IPS-18c (cell line): ENCODE data around the gene MGMT.

Experiments
- H3K4me3 ChIP-seq: 2 replicates; pipeline ENCODE4 v1.7.0; 2013; ENCODE audit warnings: low read depth, mild to moderate bottlenecking, low read length, moderate library complexity; ENCODE audit not compliant: insufficient read depth
- H3K9me3 ChIP-seq: one replicate; pipeline ENCODE4 v1.6.1; 2013; ENCODE audit warnings: mild to moderate bottlenecking, low read length, moderate library complexity; ENCODE audit not compliant: control insufficient read depth, insufficient read depth

MGMT gene

DNA sequence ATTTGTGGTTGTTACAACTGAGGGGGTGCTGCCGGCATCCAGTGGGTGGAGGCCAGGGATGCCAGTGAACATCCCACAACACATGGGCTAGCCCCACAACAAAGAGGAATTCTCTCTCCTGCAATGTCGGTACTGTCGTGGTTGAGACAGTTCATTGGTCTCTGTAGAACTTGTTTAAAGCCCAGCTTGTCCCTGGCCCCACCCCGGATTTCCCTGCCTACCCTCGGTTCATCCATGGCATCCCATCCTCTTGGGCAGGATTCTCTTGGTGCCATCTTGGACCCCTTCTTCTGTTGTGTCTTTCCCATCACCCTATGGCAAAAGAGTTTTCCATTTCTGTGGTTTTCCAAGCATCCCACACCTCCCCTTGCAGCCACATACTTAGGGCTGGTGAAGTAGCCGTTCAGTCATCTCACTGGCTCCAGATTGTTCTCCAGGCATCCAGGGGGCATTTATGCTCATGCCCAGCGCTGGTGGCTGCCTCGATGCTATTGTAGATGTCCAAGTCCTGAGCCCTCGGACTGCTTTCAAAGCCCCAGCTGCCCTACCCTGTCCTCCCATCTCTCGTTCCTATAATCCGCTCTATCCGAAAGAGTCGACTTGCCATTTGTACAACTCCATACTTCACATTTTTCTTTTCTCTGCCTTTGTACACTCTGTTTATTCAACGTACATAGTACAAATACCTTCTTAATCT lies 39.2 kb downstream of the MGMT start:
- H3K4me3 ChIP-seq = no peak overlapping the region
- H3K9me3 ChIP-seq = no peaks in the 10 kb centered on the region

DNA sequence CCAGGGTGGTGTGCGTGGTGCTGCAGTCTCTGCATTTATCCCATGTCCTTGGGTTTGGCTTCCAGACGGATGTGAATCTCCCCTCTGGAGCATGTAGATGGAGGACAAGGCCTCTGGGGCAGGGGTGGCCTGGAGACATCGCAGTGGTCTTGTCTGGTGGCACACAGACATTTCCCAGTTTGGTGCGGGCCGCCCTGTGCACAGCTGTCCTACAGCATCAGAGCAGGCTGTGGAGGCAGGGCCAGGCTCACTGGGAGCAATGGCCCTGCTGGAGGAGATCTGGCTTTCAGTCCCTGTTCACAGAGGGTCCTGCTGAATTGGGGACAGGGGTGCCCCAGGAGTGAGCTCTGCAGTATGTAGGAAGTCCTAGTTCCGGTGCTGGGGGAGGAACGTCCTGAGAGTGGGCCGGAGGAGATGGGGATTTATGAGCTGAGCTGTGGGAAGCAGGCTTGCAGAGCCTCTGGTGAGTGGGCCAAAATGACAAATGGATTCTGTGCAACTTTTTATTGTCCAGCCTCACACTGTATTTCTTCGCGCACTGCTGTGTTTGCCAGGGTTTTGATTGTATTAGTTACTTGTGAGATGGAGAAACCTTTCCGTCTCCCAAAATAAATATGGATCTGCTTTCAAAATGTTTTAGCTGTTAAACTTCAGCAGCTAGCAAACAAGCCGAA lies 40.3 kb downstream of the MGMT start:
- no peaks in the 10 kb centered on the region for H3K9me3 ChIP-seq
- no peak overlapping the region for H3K4me3 ChIP-seq

DNA sequence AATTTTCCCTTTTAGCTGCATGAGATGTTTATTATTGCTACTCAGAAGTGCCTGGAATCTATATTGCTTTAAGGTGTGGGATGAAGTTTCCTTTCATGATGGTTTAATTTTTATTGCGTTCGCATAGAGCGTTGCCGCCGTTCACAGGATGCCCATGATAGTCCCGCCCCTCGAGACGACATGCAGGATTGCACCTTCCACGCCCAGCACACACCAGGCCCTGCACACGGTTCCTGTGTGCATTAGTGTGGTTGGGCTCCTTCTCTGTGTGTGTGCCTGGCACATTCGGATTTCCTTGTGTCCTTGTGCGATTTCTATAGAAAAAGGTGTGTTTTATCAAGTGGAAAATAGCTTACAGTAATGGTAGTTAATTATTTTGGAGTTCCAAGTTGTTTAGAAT lies 42.1 kb downstream of the MGMT start:
- Histone ChIP-seq H3K4me3 (no peak overlapping the region), H3K9me3 (no peaks in the 10 kb centered on the region)

DNA sequence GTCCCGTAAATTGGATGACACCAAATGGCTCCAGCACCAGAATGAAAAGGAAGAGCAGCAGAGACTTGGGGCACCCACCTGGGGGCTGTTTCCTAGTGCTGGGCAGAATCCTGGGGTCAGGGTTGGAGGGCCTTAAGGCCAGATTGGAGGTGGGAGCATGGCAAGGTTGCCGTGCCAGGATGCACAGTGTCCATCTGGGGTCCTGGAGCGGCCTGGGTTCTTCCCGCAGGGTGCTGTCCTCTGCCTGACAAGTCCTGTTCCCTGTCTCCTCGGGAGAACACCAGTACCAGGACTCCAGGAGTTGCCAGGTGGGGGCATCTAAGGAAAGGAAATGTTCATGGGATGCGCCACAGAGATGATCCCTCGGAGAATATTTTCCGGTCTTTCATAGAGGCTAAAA lies 42.8 kb downstream of the MGMT start:
- Histone ChIP-seq H3K4me3 (no peak overlapping the region), H3K9me3 (no peaks in the 10 kb centered on the region)

- H3K4me3 ChIP-seq = no peak overlapping the region
- H3K9me3 ChIP-seq = no peaks in the 10 kb centered on the region
These were observed 44.0 kb downstream of the MGMT start for GRCh38 chr10:129511086-129511485.

GRCh38 chr10:129511758-129512157 lies 44.7 kb downstream of the MGMT start:
- H3K4me3 ChIP-seq = no peak overlapping the region
- H3K9me3 ChIP-seq = no peaks in the 10 kb centered on the region

GRCh38 chr10:129513312-129513711 lies 46.3 kb downstream of the MGMT start:
- Histone ChIP-seq H3K4me3 (no peak overlapping the region), H3K9me3 (peaks cover 5% of the 10 kb centered on the region)

GRCh38 chr10:129514568-129515451 lies 47.8 kb downstream of the MGMT start:
- Histone ChIP-seq H3K9me3 (peaks cover 5% of the 10 kb centered on the region), H3K4me3 (no peak overlapping the region)

- Histone ChIP-seq H3K4me3 (no peak overlapping the region), H3K9me3 (peaks cover 5% of the 10 kb centered on the region)
These were observed 50.0 kb downstream of the MGMT start for GRCh38 chr10:129516846-129517679.

GRCh38 chr10:129517680-129518057 lies 50.6 kb downstream of the MGMT start:
- Histone ChIP-seq H3K9me3 (peaks cover 5% of the 10 kb centered on the region), H3K4me3 (no peak overlapping the region)

- H3K9me3 ChIP-seq = peaks cover 5% of the 10 kb centered on the region
These were observed 51.8 kb downstream of the MGMT start for GRCh38 chr10:129518793-129519192.

DNA sequence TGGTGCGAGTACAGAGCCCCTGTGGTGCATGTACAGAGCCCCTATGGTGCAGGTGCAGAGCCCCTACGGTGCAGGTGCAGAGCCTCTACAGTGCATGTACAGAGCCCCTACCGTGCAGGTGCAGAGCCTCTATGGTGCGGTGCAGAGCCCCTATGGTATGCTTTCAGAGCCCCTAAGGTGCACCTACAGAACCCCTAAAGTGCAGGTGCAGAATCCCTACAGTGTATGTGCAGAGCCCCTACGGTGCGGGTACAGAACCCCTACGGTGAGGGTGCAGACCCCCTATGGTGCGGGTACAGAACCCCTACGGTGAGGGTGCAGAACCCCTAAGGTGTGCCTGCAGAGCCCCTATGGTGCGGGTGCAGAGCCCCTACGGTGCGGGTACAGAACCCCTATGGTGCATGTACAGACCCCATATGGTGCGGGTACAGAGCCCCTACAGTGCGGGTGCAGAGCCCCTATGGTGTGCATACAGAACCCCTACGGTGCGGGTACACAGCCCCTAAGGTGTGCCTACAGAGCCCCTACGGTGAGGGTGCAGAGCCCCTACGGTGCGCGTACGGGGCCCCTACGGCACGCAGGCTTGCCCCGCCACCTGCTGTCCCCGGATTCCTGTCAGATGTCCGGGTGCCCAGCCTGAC lies 53.5 kb downstream of the MGMT start:
- no peak overlapping the region for H3K4me3 ChIP-seq
- peaks cover 5% of the 10 kb centered on the region for H3K9me3 ChIP-seq

More at GRCh38 chr10:129518793-129519192, 51.8 kb downstream of the MGMT start:
- no peak overlapping the region for H3K4me3 ChIP-seq

DNA sequence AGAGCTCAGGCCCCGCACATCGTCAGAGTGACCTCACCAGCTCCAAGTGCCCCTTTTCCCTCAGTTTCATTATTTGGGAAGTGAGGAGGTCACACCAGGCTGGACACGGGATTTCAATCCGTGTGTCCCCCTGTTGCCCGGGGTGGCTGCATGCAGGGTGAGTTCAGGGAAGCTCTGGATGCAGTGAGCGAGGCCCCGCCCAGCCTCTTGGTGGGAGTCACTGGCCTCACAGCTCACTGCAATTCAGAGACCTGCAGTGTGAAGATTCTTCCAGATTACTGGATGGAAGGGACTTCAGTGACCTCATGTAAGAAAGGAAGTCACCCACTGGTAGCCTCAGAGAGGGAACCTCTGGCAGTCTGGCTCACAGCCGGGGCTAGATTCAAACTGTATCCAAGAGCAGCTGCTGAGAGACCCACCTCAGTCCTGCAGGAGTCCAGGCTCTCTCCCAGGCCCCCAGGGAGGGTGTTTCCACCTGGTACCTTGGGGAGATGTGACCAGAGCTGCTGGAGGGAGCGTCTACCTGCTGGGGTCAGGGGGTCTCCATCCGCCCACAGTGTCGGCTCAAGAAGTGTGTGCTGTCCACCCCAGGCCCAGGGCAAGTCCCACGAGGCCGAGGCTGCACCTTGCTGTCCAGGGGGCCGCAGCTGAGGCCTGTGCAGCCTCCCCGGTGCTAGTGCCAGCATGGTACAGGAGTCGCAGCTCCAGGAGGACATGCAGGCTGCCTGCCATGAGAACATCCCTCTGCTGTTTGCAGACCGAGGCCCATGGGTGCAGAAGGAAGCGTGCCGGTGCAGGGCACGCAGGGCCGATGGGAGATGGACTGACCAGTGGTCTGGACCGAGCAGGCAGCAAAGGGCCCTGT lies 54.4 kb downstream of the MGMT start:
- peaks cover 7% of the 10 kb centered on the region for H3K9me3 ChIP-seq

GRCh38 chr10:129522041-129522585 lies 55.1 kb downstream of the MGMT start:
- H3K4me3 ChIP-seq = no peak overlapping the region; the same call in 1 of the 2 replicates
- peaks cover 4% of the 10 kb centered on the region for H3K9me3 ChIP-seq

More for the DNA sequence above, 54.4 kb downstream of the MGMT start:
- H3K4me3 ChIP-seq = no peak overlapping the region; the same call in 1 of the 2 replicates

GRCh38 chr10:129523031-129523722 lies 56.1 kb downstream of the MGMT start:
- Histone ChIP-seq H3K9me3 (peaks cover 2% of the 10 kb centered on the region), H3K4me3 (no peak overlapping the region)
